GM18868 (cell line): Measurements from ENCODE around the gene CSF3.

ENCODE experiments used
- ATAC-seq: cut with Tn5 transposase; IDR thresholded peaks from one replicate; pipeline ENCODE4 v1.9.1; 2021; ENCODE audit warnings: mild to moderate bottlenecking, moderate library complexity; ENCODE audit not compliant: unreplicated experiment

CSF3 gene

DNA sequence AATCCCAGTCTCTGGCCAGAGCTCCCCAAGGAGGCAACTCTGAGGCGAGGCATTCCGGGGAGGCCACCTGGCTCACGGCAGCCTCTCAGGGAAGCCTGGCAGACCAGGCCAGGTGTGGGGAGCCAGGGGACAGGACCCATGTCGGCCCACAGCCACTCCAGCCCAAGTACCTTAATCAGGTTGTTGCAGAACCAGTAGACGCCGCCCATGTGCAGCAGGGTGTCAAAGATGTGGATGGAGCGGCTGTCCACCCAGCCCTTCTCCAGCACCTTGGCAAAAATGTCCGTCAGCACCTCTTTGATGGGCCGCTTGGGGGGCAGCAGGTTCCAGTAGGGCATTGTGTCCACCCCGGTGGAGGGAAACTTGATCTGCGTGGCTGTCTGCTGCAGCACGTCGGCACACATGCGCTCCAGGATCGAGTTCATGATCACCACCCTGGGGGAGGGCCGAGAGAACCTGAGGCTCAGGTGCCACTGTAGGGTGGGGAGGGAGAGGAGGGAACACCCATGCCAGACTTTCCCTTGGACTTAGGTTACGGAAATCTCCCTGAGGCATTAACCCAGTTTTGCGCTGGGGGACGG lies 7.8 kb downstream of the CSF3 start:
- no peak for ATAC-seq

DNA sequence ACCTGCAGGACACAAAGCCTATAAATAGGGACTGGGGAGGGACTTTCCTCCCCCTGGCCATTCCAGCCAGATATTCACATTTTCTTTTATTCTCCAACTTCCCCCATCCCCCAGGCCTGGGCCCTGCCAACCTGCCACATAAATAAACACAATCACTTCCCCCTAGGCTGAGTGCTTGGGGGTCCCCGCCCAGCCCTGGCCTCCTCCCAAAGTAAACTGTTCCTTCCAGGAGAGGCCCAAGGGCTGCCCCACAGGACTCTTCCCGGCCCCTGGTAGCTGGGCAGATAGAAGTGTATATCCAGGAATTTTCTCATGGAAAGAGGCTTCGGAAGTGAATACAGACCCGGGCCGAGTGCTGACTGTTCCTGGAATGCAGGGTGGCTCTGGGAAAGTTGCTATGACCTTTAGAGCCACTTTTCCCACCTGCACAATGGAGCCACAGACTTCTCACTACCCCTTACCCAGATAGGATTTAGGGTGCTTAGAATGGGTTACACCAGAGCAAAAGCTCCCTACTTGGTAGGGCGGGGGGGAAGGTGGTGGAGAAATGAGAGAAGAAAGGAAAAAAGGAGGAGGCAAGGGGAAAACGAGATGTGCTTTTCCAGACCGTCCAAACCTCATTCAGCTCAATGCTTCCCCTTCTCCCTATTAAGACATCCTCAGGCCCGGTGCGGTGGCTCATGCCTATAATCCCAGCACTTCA lies 8.5 kb downstream of the CSF3 start:
- no peak for ATAC-seq

DNA sequence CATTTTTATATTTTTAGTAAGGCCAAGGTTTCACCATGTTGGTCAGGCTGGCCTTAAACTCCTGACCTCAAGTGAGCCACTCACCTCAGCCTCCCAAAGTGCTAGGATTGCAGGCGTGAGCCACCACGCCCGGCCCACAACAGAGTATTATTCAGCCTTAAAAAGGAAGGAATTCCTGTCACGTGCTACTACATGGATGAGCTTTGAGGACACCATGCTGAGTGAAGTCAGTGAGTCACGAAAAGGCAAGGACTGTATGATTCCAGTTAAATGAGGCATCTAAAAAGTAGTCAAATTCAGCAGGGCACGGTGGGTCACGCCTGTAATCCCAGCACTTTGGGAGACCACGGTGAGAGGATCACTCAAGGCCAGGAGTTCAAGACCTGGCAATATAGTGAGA lies 9.7 kb downstream of the CSF3 start:
- no peak for ATAC-seq

DNA sequence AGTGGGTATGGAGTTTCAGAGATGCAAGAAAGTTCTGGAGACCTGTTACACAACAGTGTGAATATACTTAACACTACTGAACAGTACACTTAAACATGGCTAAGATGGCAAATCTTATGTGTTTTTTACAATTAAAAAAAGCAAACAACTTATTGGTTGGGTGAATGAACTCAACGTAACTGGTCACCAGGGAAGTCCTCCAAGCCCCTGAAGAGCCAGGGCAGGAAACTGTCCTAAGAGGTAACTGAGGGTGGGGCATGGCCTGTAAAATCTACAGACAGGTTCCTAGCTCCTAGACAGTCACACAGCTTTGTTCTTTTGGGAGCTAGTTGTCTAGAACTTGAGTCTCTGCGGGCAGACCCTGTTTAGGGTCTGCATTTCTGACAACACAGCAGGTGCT lies 10.3 kb downstream of the CSF3 start:
- ATAC-seq: no peak

DNA sequence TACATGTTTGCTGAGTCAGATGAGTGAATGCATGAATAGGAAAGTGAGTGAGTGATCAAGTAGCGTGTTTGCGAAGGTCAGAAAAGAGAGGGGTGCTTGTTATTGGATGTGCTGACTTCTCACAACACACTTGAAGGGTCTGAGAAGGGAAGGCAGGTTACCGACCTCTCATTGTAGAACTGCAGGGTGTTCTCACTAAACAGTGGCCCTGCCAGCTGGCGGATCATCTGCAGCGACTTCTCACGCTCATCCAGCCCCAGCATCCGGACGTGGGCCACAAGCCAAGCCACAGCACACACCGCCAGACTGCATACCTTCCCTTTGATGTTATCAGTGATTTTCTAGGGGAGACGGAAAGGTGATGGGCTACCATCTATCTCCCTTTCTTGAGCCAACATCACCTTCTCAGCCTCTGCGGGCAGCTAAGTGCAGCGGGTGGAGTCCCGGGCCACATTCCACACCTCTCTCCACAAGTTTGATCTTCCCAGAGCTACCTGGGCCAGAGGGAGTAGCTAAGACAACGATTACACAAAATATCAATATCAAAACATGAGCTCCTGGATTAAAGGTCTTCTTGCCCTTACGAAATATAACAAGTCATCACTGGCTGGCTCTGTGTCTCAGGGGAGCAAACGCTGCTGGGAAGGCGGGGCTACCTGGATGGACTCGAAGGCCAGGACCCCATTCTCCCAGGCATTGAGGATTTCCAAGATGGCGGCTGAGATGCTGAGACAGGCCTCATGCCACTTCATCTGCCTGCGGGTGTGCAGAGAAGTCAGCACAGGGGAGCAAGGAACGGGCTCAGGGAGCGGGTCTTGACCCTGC lies 11.0 kb downstream of the CSF3 start:
- ATAC-seq: no peak

DNA sequence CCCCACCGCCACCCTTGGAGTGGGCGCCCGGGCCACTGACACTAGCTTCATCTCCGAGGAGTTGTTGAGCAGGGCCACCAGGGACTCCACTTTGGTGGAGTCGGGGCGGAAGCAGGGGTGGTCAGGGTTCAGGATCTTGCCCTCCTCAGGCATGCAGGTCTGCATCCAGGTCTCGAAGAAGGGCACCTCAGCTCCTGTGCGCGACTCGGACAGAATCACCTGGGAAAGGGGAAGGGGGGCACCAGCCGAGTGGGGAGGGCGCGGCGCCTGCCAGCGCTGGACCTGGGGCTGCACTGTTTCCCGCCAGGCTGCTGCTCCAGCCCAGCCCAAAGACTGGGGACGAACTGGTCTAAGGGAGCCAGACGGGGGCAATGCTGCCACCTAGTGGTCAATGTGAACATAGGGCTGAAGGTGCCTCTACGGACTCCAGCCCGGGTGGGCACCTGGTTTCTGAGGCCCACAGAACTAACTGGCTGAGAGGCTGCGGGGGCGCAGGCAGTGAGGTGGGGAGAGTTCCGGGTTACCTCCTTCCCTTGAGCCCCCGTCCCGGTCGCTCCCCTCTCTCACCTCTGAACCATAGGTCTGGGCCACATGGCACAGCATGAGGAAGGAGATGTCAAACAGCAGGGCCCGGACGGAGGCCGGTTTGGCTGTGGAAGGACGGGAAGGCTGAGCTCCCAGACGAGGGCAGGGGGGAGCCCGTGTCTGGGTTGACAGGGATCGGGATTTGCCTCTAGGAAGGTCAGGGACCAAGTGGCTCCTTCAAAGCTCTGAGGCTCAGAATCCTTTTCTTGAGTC lies 11.8 kb downstream of the CSF3 start:
- no peak for ATAC-seq

DNA sequence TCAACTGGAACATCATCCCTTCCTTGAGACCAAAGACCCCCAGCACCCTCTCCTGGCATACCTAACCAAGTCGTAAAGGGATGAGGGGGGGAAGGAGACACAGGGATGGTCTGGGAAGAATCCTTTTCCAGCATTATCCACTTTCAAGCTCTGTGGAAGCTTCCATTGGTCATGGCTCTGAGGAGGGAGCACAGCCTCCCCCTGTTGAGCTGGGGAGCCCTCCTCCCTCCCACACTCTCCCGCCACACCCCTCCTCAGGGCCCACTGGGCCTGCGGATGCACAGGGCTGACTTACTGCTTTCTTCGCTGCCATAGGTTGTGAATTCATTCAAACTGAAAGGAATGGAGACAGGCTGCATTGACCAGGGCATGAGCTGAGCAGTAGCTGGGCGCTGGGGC lies 12.4 kb downstream of the CSF3 start:
- ATAC-seq: no peak

DNA sequence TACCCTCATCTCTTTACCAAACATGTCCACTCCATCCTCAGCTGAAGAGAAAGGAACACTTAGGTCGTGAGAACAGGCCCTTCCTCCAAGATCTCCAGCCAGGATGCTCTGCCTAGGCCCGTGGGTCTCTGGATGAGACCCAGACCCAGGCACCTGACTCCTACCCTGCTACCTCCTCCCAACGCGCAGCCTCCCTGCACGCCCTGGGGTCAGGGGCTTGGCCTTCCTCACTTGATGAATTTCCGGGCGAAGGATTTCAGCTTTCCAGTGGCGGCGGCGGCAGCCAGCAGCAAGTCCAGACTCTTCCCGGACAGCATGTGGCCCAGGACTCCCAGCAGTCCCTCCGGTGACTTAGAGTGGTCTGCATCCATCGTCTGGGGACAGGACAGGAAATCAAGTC lies 13.4 kb downstream of the CSF3 start:
- no peak for ATAC-seq

DNA sequence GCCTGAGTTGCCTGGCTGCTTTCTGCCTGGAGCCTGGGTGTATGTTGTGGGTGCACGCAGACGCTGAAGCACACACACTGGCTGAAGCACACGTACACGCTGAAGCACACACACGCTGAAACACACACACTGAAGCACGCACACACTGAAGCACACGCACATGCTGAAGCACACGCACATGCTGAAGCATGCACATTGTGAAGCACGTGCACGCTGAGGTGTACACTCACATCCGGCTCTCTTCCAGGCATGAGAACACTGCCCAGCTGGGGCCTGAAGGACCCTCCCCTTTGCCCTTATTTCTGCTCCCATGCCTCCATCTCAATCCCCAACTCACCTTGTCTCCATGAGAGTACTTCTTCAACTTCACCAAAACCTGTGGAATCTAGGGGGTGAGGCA lies 16.5 kb downstream of the CSF3 start:
- ATAC-seq: no peak

DNA sequence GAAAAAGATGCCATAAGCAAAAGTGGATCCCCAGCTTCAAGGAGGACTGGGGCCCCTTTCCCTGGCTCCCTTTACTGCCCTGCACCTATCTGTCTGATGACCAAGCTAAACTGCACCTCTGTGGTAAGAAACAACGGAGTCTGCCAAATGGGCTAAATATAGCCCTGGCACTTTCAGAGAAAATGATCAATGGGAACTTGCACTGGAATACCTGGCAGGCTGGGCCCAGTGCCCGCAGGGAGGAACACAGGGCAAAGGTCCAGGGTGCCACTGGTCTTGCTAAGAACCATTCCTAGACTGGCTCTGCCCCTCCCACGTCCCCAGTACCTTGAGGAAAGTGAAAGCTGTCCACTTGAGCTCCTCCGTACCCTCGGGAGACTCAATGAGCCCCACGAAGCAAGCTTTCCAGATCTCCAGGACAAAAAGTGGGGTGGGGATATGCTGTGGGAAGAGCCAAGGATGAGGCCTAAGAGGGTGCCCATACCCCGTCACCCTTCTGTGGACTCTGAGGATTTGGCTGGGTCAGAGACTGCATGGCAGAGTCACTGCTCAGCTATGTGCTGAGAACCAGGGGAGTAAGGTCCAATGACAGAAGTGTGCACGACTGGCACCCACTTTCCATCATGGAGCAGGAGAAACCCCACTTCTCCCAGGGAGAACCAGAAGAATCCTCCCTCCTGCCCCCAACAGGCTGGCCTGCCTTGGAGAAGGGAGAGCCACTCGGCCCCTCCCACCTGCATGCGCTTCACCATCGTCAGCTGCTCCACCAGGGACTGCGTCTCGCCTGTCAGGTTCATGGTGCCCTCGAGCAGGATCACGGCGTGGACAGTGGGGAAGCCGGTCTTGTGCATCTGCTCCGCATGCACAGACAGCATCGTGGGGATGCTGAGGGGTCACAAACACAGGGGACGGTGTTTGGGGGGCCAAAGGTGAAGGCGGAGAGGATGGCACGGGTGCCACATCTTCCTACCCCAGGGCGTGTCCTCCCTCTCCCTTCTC lies 17.4 kb downstream of the CSF3 start:
- ATAC-seq: no peak

DNA sequence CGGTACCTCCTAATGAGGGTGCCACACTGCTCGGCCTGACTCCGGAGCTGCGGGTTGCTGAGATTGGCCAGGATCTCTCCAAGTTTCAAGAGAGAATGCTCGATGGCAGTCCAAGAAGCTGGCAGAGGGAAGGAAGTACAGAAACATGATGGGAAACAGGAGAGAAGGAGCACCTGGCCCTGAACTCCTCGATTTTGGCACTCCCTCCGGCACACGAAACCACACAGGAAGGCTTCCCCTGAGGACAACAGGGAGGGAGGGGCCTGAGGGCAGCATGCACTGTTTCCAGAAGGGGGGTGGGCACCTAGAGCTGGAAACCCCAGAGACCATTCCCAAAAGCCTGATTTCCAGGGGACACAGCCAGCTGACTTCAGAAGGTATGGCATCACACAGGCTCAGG lies 18.1 kb downstream of the CSF3 start:
- ATAC-seq: no peak

DNA sequence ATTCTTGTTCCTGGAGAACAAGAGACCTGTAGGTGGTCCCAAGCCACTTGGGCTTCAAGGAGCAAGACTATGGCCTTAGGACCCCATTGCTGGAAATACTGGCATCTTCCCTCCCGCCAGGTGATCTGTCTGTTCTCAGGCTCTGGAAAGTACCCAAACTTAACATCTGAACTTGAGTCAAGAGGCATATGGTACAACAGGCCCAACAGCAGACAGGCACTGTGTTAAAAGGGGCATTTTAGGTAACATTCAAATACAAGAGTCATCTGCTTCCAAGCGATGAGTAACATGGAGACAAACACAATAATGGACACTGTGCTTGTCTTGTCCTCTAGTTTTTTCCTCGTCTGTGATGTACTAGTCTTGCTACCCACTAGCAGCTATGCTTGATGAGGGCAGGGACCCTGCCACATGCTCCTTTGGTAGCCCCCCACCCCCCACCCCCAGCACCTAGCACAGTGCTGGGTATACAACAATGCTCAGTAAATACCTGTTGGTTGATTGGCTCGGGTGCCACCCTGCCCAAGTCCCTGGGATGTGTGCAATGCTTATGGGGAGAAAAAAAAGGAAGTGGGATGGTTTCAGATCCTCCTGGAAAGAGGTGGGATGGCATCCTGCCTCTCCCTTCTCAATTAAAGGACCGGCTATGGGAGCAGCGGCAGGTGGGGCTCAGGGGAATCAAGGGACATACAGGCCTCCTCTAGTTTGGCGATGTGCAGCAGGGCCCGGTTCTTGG lies 19.4 kb downstream of the CSF3 start:
- ATAC-seq: no peak

DNA sequence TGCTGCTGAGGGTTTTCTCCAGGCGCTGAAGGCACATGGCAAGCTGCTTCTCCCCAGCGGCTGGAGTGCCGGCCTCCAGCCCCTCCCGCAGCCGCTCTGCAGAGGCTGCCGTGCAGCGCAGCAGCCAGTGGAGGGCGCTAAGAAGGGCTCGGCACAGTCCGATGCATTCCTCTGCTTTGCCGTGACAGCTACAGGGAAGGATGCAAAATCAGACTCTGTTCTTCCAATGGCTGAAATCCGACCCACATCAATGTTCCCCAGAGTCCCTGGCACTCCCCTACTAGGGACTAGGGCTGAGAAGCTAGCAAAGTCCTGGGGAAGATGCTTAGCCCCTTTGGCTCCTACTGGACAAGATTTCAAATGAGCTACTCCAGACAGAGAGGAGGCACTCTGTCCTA lies 19.9 kb downstream of the CSF3 start:
- ATAC-seq: no peak

DNA sequence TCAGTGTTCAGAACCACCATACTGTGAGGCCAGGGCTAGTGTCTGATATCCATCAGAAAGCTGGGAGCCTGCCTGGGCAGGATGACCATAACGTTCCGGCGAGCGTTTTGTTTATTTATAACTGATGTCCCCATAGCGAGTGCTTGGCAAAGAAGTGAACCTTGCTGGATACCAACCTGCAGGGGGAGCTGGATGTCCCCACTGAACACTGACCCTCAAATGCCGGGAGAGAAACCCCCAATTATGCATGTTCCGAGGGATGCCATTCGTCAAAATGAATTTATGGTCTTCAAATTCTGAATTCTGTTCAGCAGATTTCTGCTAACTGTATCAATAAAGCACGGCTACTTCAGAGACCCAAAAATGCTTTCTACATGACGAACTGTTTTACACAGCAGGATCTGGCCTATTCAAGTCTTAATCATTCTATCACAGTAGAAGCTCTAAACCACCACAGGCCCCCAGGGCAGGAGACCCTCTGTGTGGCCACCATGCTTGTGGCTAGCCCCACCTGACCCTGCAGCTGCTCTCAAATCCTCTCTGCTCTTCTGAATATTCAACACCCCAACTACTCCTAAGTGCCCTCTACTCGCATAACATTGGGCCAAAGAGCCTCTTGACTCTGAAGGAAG lies 23.8 kb downstream of the CSF3 start:
- no peak for ATAC-seq

DNA sequence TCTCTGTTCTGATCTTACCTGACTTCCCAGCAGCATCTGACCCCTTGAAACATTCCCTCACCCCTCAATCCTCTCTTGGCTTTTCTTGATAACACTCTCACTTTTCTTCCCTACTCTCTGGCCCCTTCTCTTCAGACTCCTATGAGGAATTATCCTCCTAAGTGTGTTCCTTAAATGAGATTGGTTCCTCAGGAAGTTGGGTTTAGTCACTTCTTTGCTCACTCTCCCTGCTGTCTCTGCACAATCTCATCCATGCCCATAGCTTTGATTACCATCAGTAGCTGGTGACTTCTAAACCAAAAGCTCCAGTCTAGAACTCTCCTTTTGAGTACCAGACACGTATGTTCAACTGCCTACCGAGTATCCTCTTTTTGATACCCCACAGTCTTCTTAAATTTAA lies 26.0 kb downstream of the CSF3 start:
- ATAC-seq: no peak

DNA sequence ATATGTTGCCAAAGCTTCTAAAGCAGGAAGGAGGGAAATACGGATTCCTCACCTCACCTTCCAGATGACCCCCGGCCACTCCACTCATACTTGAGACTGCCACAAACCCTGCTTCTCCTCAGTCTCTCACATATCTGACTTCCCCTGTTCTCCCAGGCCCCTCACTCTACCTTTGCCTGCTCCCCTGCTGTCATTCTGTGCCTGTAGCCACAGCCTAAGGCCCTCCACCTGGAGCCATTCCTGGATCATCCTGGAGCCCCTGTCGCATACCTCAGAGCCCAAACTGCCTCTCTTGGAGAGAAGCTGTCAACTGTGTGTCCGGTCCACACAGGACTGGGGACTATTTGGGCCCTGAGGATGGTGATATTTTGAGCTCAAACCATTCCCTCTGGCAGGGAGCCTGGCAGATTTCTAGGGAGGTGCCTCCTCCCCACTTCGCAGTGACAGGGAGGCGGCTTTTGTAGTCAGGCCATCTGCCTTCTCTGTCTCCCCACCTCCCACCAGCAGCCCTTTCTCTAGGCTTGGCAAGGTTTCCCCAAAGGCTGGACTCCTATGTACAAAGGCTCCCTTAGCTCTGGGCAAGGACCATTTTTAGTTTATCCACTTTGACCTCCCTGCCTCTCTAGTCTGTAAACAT lies 41.3 kb downstream of the CSF3 start:
- ATAC-seq: no peak

DNA sequence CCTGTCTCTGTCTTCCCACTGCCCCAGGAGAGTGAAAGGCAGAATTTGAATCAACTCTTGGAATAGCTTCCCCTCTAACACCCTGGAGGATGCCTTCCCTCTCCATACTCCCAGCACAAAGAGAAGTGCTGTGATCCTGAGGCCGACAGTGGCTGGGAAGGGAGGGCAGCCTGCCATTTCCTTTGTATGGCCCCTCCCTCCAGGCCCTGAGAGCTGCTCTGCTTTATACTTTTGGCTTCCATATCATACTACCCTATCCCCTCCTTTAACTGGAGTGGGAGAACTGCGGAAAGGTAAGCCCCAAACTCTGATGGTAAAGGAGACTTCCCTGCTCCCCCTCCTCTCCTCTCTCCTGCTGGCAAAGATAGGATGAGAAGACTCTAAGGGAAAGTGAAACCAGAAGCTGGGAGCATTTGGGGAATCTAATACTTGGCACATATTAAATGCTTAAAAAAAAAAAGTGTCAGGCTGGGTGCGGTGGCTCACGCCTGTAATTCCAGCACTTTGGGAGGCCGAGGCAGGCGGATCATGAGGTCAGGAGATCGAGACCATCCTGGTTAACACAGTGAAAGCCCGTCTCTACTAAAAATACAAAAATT lies 43.0 kb downstream of the CSF3 start:
- ATAC-seq: no peak

DNA sequence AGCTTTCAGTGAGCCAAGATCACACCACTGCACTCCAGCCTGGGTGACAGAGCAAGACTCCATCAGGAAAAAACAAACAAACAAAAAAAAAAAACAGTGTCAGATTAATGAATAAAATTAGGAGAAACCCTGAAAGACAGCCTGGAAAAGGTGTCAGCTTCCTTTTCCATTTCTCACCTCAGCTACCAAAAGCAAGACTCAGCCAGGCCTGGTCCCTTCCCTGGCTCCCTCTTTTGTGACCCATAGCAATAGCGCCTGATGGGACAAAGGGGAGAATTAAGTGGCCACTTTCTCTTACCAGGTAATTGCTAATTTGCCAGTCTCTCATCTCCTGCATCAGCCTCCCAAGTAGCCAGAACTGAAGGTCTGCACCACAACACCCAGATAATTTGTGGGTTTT lies 43.6 kb downstream of the CSF3 start:
- ATAC-seq: no peak
